ENCODE measurements around the gene NTRK2.

GRCh38 chr9:84829471-84829870 lies 159.9 kb downstream of the NTRK2 start:
- TF ChIP-seq CTCF (IDR thresholded peaks at IDR 0.05; ENCODE audit: low read depth, low read length, poor library complexity, severe bottlenecking) (no peak), EZH2phosphoT487 (IDR thresholded peaks at IDR 0.05; ENCODE audit: borderline replicate concordance, low read length) (no peak)
